ENCODE measurements around the gene VMP1.

- TF ChIP-seq CTCF (IDR thresholded peaks at IDR 0.05) (no peak), POLR2A (IDR thresholded peaks at IDR 0.05) (no peak), POLR2AphosphoS5 (IDR thresholded peaks at IDR 0.05) (peak in 2 of 3 donors; percentile 25 to 71)
Observed at GRCh38 chr17:59851439-59852375, 144.3 kb downstream of the VMP1 start.

Measured in suprapubic skin (tissue), 4 donors.